ENCODE data around the gene HOXB7.

Gene HOXB7

GRCh38 chr17:48579471-48579759 lies 31.4 kb downstream of the HOXB7 start:
- no peak for DNase-seq (ENCODE audit: low read depth in 2 of 2)

- no peak for DNase-seq (ENCODE audit: low read depth in 2 of 2)
These were observed 32.0 kb downstream of the HOXB7 start for GRCh38 chr17:48578616-48579470.

- peak in 1 of 2 donors; percentile 30 for DNase-seq (ENCODE audit: low read depth in 2 of 2)
These were observed 32.7 kb downstream of the HOXB7 start, which contains the start of gene HOXB4 for GRCh38 chr17:48577946-48578615. TSS of gene HOXB4 (minus strand) at chr17:48578350. CDS start at chr17:48578319, 31 bp downstream.

GRCh38 chr17:48577330-48577945 lies 33.4 kb downstream of the HOXB7 start:
- DNase-seq (ENCODE audit: low read depth in 2 of 2): no peak

- no peak for DNase-seq (ENCODE audit: low read depth in 2 of 2)
These were observed 34.1 kb downstream of the HOXB7 start for GRCh38 chr17:48576479-48577309.

- DNase-seq (ENCODE audit: low read depth in 2 of 2): no peak
These were observed 34.9 kb downstream of the HOXB7 start for GRCh38 chr17:48575673-48576478.

GRCh38 chr17:48575066-48575582 lies 35.7 kb downstream of the HOXB7 start:
- DNase-seq (ENCODE audit: low read depth in 2 of 2): no peak

- no peak for DNase-seq (ENCODE audit: low read depth in 2 of 2)
These were observed 36.2 kb downstream of the HOXB7 start for GRCh38 chr17:48574505-48575065.

GRCh38 chr17:48571826-48572417 lies 38.9 kb downstream of the HOXB7 start:
- no peak for DNase-seq (ENCODE audit: low read depth in 2 of 2)

GRCh38 chr17:48571024-48571818 lies 39.6 kb downstream of the HOXB7 start:
- DNase-seq (ENCODE audit: low read depth in 2 of 2): no peak

- no peak for DNase-seq (ENCODE audit: low read depth in 2 of 2)
These were observed 40.3 kb downstream of the HOXB7 start for GRCh38 chr17:48570325-48571023.

GRCh38 chr17:48569674-48570324 lies 41.0 kb downstream of the HOXB7 start:
- no peak for DNase-seq (ENCODE audit: low read depth in 2 of 2)

GRCh38 chr17:48569240-48569582 lies 41.6 kb downstream of the HOXB7 start:
- no peak for DNase-seq (ENCODE audit: low read depth in 2 of 2)

- no peak for DNase-seq (ENCODE audit: low read depth in 2 of 2)
These were observed 42.1 kb downstream of the HOXB7 start for GRCh38 chr17:48568499-48569239.

GRCh38 chr17:48567646-48568354 lies 43.0 kb downstream of the HOXB7 start:
- DNase-seq (ENCODE audit: low read depth in 2 of 2): no peak

GRCh38 chr17:48567209-48567608 lies 43.6 kb downstream of the HOXB7 start:
- DNase-seq (ENCODE audit: low read depth in 2 of 2): no peak

- DNase-seq (ENCODE audit: low read depth in 2 of 2): no peak
These were observed 44.1 kb downstream of the HOXB7 start for GRCh38 chr17:48566717-48567116.
